ENCODE results near the gene LLPH.

Gene LLPH

DNA sequence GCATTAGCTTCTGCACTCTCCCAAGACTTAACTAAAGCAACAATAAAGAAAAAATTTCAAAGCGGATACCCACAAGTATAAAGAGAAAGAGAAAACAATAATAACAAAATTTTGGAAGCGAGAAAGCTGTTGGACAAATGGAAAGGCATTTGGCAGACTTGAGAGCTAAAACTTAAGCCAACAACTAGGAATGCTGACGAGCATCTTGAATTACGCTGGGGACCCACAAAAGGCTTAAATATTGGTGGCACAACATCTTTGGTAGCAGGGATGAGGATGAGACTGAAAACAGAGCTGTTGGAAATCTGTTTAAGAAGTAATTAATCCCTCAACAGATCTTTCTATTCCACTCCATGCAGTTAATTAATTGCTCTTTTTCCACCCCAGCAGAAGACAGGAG lies 49.8 kb downstream of the LLPH start:
- Histone ChIP-seq H3K4me3 (ENCODE audit: insufficient read depth in 1 of 2, low read depth in 1 of 2, low read length in 2 of 2) (no peak overlapping the region), H3K23ac (ENCODE audit: low read length in 2 of 2) (no peak overlapping the region), H4K8ac (ENCODE audit: low read length) (no peak overlapping the region), H3K4ac (ENCODE audit: low read depth in 1 of 2, low read length in 2 of 2) (no peak overlapping the region), H3K27ac (ENCODE audit: low read length, poor library complexity, severe bottlenecking) (no peak overlapping the region), H2BK5ac (ENCODE audit: low read depth, low read length, poor library complexity, severe bottlenecking) (no peak overlapping the region), H3K79me1 (replicated peaks; ENCODE audit: low read length, poor library complexity, severe bottlenecking) (no peaks in the 10 kb centered on the region), H3K27me3 (ENCODE audit: control insufficient read depth in 1 of 2, insufficient read depth in 1 of 2, low read length in 2 of 2) (no peaks in the 10 kb centered on the region), H2BK12ac (ENCODE audit: low read length in 2 of 2) (no peak overlapping the region), H3K9ac (ENCODE audit: low read length) (no peak overlapping the region), H3K14ac (ENCODE audit: low read length in 2 of 2) (no peak overlapping the region), H2AFZ (ENCODE audit: low read depth, low read length) (no peak overlapping the region), H3K4me2 (ENCODE audit: low read length, poor library complexity, severe bottlenecking) (no peak overlapping the region), H2AK5ac (ENCODE audit: low read length, severe bottlenecking) (no peak overlapping the region), H4K91ac (ENCODE audit: low read length) (no peak overlapping the region), H3K4me1 (ENCODE audit: control insufficient read depth, insufficient read depth, low read depth, low read length) (no peaks in the 10 kb centered on the region), H3K18ac (ENCODE audit: low read depth in 1 of 2, low read length in 2 of 2) (no peak overlapping the region), H3K36me3 (ENCODE audit: control insufficient read depth in 1 of 2, insufficient read depth in 2 of 2, low read depth in 1 of 2, low read length in 2 of 2) (no peaks in the 10 kb centered on the region), H2BK15ac (ENCODE audit: low read depth, poor library complexity, severe bottlenecking) (no peak overlapping the region), H3K9me3 (ENCODE audit: control insufficient read depth, low read length) (peaks cover 3% of the 10 kb centered on the region), H2BK120ac (ENCODE audit: low read depth, low read length) (no peak overlapping the region)
- no peak for DNase-seq
- 93% methylated on average over 3 of the region's 4 CpGs for WGBS

DNA sequence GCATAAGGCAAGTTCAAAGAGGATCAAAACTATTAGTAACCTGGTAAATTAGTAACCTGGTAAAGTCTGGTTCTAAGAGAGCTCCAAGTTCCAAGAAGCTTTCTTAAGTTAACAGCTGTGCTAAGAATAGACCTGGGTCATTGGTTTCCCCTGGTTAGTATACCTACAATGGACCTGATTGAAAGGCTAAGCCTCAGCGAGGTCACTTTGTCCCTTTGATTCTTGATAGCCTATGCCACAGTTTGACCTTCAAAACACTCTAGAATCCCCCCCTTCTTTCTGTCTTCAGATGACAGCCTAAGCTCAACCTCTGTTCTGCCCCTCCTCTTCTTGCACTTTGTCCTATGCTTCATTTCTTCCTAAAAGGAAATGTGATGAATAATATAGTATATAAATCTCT lies 53.0 kb downstream of the LLPH start:
- Histone ChIP-seq H2BK5ac (ENCODE audit: low read depth, low read length, poor library complexity, severe bottlenecking) (no peak overlapping the region), H2BK120ac (ENCODE audit: low read depth, low read length) (no peak overlapping the region), H4K91ac (ENCODE audit: low read length) (no peak overlapping the region), H2BK15ac (ENCODE audit: low read depth, poor library complexity, severe bottlenecking) (no peak overlapping the region), H3K79me1 (replicated peaks; ENCODE audit: low read length, poor library complexity, severe bottlenecking) (no peaks in the 10 kb centered on the region), H3K23ac (ENCODE audit: low read length in 2 of 2) (no peak overlapping the region), H3K4ac (ENCODE audit: low read depth in 1 of 2, low read length in 2 of 2) (no peak overlapping the region), H3K27ac (ENCODE audit: low read length, poor library complexity, severe bottlenecking) (no peak overlapping the region), H3K27me3 (ENCODE audit: control insufficient read depth in 1 of 2, insufficient read depth in 1 of 2, low read length in 2 of 2) (no peaks in the 10 kb centered on the region), H2AK5ac (ENCODE audit: low read length, severe bottlenecking) (no peak overlapping the region), H2BK12ac (ENCODE audit: low read length in 2 of 2) (no peak overlapping the region), H3K9me3 (ENCODE audit: control insufficient read depth, low read length) (no peaks in the 10 kb centered on the region), H3K18ac (ENCODE audit: low read depth in 1 of 2, low read length in 2 of 2) (no peak overlapping the region), H2AFZ (ENCODE audit: low read depth, low read length) (no peak overlapping the region), H4K8ac (ENCODE audit: low read length) (no peak overlapping the region), H3K4me3 (ENCODE audit: insufficient read depth in 1 of 2, low read depth in 1 of 2, low read length in 2 of 2) (no peak overlapping the region), H3K4me2 (ENCODE audit: low read length, poor library complexity, severe bottlenecking) (no peak overlapping the region), H3K4me1 (ENCODE audit: control insufficient read depth, insufficient read depth, low read depth, low read length) (no peaks in the 10 kb centered on the region), H3K36me3 (ENCODE audit: control insufficient read depth in 1 of 2, insufficient read depth in 2 of 2, low read depth in 1 of 2, low read length in 2 of 2) (no peaks in the 10 kb centered on the region), H3K9ac (ENCODE audit: low read length) (no peak overlapping the region), H3K14ac (ENCODE audit: low read length in 2 of 2) (no peak overlapping the region)
- DNase-seq, result no peak
- 100% methylated on average over 1 of the region's 1 CpG for WGBS

DNA sequence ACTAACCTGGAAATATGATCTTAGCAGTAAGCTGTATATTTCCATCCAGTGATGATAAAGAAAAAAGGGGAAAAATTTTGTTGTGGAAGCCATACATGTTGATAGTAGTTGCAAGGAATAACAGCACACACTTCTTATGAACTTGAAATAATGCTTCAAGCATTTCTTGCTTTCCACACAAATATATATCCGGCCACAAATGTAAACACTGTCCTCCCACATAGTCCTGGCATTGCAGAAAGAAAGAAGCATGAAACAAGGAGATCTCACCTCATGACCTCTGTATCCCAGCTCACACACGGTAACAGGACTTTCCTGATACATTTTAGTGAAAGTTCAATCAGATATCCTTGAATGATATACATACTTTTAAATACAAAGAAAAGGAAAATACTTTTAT lies 56.0 kb downstream of the LLPH start:
- Histone ChIP-seq H3K4me1 (ENCODE audit: control insufficient read depth, insufficient read depth, low read depth, low read length) (no peaks in the 10 kb centered on the region), H3K79me1 (replicated peaks; ENCODE audit: low read length, poor library complexity, severe bottlenecking) (no peaks in the 10 kb centered on the region), H2BK15ac (ENCODE audit: low read depth, poor library complexity, severe bottlenecking) (no peak overlapping the region), H2BK5ac (ENCODE audit: low read depth, low read length, poor library complexity, severe bottlenecking) (no peak overlapping the region), H3K23ac (ENCODE audit: low read length in 2 of 2) (no peak overlapping the region), H3K9ac (ENCODE audit: low read length) (no peak overlapping the region), H2AFZ (ENCODE audit: low read depth, low read length) (no peak overlapping the region), H2BK120ac (ENCODE audit: low read depth, low read length) (no peak overlapping the region), H3K4me2 (ENCODE audit: low read length, poor library complexity, severe bottlenecking) (no peak overlapping the region), H3K27ac (ENCODE audit: low read length, poor library complexity, severe bottlenecking) (no peak overlapping the region), H4K91ac (ENCODE audit: low read length) (no peak overlapping the region), H3K14ac (ENCODE audit: low read length in 2 of 2) (no peak overlapping the region), H2BK12ac (ENCODE audit: low read length in 2 of 2) (no peak overlapping the region), H3K4ac (ENCODE audit: low read depth in 1 of 2, low read length in 2 of 2) (no peak overlapping the region), H4K8ac (ENCODE audit: low read length) (no peak overlapping the region), H3K27me3 (ENCODE audit: control insufficient read depth in 1 of 2, insufficient read depth in 1 of 2, low read length in 2 of 2) (no peaks in the 10 kb centered on the region), H2AK5ac (ENCODE audit: low read length, severe bottlenecking) (no peak overlapping the region), H3K18ac (ENCODE audit: low read depth in 1 of 2, low read length in 2 of 2) (no peak overlapping the region), H3K9me3 (ENCODE audit: control insufficient read depth, low read length) (no peaks in the 10 kb centered on the region), H3K4me3 (ENCODE audit: insufficient read depth in 1 of 2, low read depth in 1 of 2, low read length in 2 of 2) (no peak overlapping the region), H3K36me3 (ENCODE audit: control insufficient read depth in 1 of 2, insufficient read depth in 2 of 2, low read depth in 1 of 2, low read length in 2 of 2) (no peaks in the 10 kb centered on the region)
- 0% methylated on average over 1 of the region's 2 CpGs for WGBS
- peak; percentile 68 for DNase-seq

DNA sequence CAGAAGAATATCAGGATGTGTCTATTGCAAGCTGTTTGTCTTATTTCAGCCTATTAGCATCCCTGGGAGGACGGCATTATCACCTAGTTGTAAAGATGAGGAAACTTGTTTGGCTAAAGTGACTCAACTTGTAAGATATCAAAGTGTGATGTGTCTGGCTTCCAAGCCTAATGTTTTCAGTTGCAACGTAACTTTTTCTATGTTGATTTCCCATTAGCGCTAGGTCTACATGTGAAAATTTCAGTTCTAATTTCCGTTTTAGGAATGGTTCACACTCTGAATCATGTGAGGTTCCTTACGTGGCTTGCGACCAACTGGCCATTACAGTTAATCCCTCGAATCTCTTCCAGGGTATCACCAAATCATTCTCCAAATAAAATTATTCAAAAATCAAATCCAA lies 58.0 kb downstream of the LLPH start:
- Histone ChIP-seq H3K4me1 (ENCODE audit: control insufficient read depth, insufficient read depth, low read depth, low read length) (no peaks in the 10 kb centered on the region), H3K36me3 (ENCODE audit: control insufficient read depth in 1 of 2, insufficient read depth in 2 of 2, low read depth in 1 of 2, low read length in 2 of 2) (no peaks in the 10 kb centered on the region), H3K9me3 (ENCODE audit: control insufficient read depth, low read length) (no peaks in the 10 kb centered on the region), H4K91ac (ENCODE audit: low read length) (no peak overlapping the region), H3K18ac (ENCODE audit: low read depth in 1 of 2, low read length in 2 of 2) (no peak overlapping the region), H3K23ac (ENCODE audit: low read length in 2 of 2) (no peak overlapping the region), H4K8ac (ENCODE audit: low read length) (no peak overlapping the region), H2AFZ (ENCODE audit: low read depth, low read length) (no peak overlapping the region), H3K9ac (ENCODE audit: low read length) (no peak overlapping the region), H2BK5ac (ENCODE audit: low read depth, low read length, poor library complexity, severe bottlenecking) (no peak overlapping the region), H2BK15ac (ENCODE audit: low read depth, poor library complexity, severe bottlenecking) (no peak overlapping the region), H3K27ac (ENCODE audit: low read length, poor library complexity, severe bottlenecking) (no peak overlapping the region), H2AK5ac (ENCODE audit: low read length, severe bottlenecking) (no peak overlapping the region), H3K4me3 (ENCODE audit: insufficient read depth in 1 of 2, low read depth in 1 of 2, low read length in 2 of 2) (no peak overlapping the region), H3K27me3 (ENCODE audit: control insufficient read depth in 1 of 2, insufficient read depth in 1 of 2, low read length in 2 of 2) (no peaks in the 10 kb centered on the region), H2BK120ac (ENCODE audit: low read depth, low read length) (no peak overlapping the region), H3K4ac (ENCODE audit: low read depth in 1 of 2, low read length in 2 of 2) (peak overlapping the region in 1 of 2 experiments; percentile 28), H3K14ac (ENCODE audit: low read length in 2 of 2) (no peak overlapping the region), H3K4me2 (ENCODE audit: low read length, poor library complexity, severe bottlenecking) (no peak overlapping the region), H2BK12ac (ENCODE audit: low read length in 2 of 2) (no peak overlapping the region), H3K79me1 (replicated peaks; ENCODE audit: low read length, poor library complexity, severe bottlenecking) (no peaks in the 10 kb centered on the region)
- 89% methylated on average over 6 of the region's 7 CpGs for WGBS
- no peak for DNase-seq
